Endodermal cell (in vitro differentiated cells): Measurements from ENCODE around the gene HSD3B1. TPM values are rescaled to one million over a fixed set of nuclear protein-coding genes. Genes with fewer than 3 reads are reported as not detected.

Source experiments
- DNase-seq: peaks from one replicate; pipeline ENCODE4 v3.0.0-alpha.2; 2017
- H3K27ac ChIP-seq: 2 replicates; pipeline ENCODE4 v1.5.1; 2013; ENCODE audit warnings: mild to moderate bottlenecking, low read depth, low read length, moderate library complexity
- H3K27me3 ChIP-seq: 2 replicates; pipeline ENCODE4 v1.6.1; 2013; ENCODE audit warnings: mild to moderate bottlenecking, low read length, moderate library complexity; ENCODE audit not compliant: insufficient read depth, control insufficient read depth, poor library complexity, severe bottlenecking
- H3K36me3 ChIP-seq: 2 replicates; pipeline ENCODE4 v1.7.0; 2013; ENCODE audit warnings: mild to moderate bottlenecking, low read length, moderate library complexity; ENCODE audit not compliant: control insufficient read depth, insufficient read depth
- H3K4me1 ChIP-seq: one replicate; pipeline ENCODE4 v1.7.0; 2013; ENCODE audit warnings: low read length; ENCODE audit not compliant: control insufficient read depth, insufficient read depth
- H3K4me3 ChIP-seq: 2 replicates; pipeline ENCODE4 v1.5.1; 2013; ENCODE audit warnings: mild to moderate bottlenecking, low read length, moderate library complexity
- H3K9ac ChIP-seq: 2 replicates; pipeline ENCODE4 v1.6.1; 2013; ENCODE audit warnings: mild to moderate bottlenecking, low read length, moderate library complexity; ENCODE audit not compliant: poor library complexity, severe bottlenecking; ENCODE audit errors: extremely low read depth
- H3K9me3 ChIP-seq: 2 replicates; pipeline ENCODE4 v1.6.1; 2013; ENCODE audit warnings: mild to moderate bottlenecking, low read length, moderate library complexity; ENCODE audit not compliant: control insufficient read depth
- H3K27ac Mint-ChIP-seq: 2 replicates; pipeline ENCODE4 v1.8.0; 2020; ENCODE audit warnings: mixed read lengths
- H3K27me3 Mint-ChIP-seq: 2 replicates; pipeline ENCODE4 v1.8.0; 2021; ENCODE audit warnings: mild to moderate bottlenecking, mixed read lengths; ENCODE audit not compliant: insufficient read depth
- H3K36me3 Mint-ChIP-seq: 2 replicates; pipeline ENCODE4 v1.8.0; 2020; ENCODE audit warnings: low read depth, mixed read lengths
- H3K4me1 Mint-ChIP-seq: 2 replicates; pipeline ENCODE4 v1.8.0; 2020; ENCODE audit warnings: mixed read lengths
- H3K4me3 Mint-ChIP-seq: 2 replicates; pipeline ENCODE4 v1.8.0; 2020; ENCODE audit warnings: mild to moderate bottlenecking, moderate library complexity, mixed read lengths
- H3K9me3 Mint-ChIP-seq: 2 replicates; pipeline ENCODE4 v1.8.0; 2020; ENCODE audit warnings: mild to moderate bottlenecking, mixed read lengths
- WGBS, 2 experiments: methylation state at CpG; one replicate each; pipeline versions ENCODE4 v1.1.5 to v1.1.7; 2013; ENCODE audit warnings: missing lambda C conversion rate in 2 of 2, mixed read lengths in 1 of 2; ENCODE audit not compliant: insufficient coverage in 1 of 2, insufficient read length in 1 of 2; 5-methylcytosine and 5-hydroxymethylcytosine counted together
- total RNA-seq, 2 donors: library from RNA; stranded (reverse); fragmentation: NEBNext Ultra II Directional in 1 of 2; extraction: Animal tissue kit (Norgen Biotek cat#: 25700) in 1 of 2; gene quantifications; 2 replicates in 1 of 2; 3 replicates in 1 of 2; pipeline ENCODE4 v1.2.1, GENCODE V29; 2021
- TF ChIP-seq, protein P1 (sequence below): fragments of 200-600 bp; sonication (generic); conservative IDR thresholded peaks from 2 replicates; pipeline ENCODE4 v1.5.0; 2021; ENCODE audit warnings: antibody characterized with exemption, mild to moderate bottlenecking

HSD3B1 gene
- total RNA-seq, 2 donors from 2014 or later, result not detected

DNA sequence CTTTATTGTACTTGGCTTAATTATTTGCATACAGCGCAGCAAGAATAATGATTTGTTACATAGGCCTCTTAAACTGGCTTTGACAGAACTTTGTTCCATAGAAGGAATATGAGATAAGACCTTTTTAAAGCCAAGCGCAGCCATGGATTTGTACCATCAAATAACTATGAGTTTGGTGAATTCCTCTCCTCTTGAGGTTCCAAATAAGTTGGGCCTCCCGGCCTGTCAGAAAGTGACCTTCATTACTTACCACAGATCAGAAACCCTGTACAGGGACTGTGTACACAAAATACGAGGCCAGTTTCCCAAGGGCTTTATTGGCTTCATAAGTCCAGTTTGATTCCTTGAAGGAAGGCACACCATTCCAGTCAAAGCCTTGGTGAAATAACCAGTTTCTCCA lies 21.8 kb upstream of the HSD3B1 start:
- no peaks in the 10 kb centered on the region for H3K9me3 ChIP-seq
- no peaks in the 10 kb centered on the region for H3K36me3 ChIP-seq
- Mint-ChIP-seq H3K4me1 (peaks cover 10% of the 10 kb centered on the region), H3K9me3 (no peaks in the 10 kb centered on the region), H3K27me3 (peaks cover 3% of the 10 kb centered on the region), H3K4me3 (no peak overlapping the region), H3K36me3 (no peaks in the 10 kb centered on the region), H3K27ac (no peak overlapping the region)
- TF ChIP-seq, protein P1, sequence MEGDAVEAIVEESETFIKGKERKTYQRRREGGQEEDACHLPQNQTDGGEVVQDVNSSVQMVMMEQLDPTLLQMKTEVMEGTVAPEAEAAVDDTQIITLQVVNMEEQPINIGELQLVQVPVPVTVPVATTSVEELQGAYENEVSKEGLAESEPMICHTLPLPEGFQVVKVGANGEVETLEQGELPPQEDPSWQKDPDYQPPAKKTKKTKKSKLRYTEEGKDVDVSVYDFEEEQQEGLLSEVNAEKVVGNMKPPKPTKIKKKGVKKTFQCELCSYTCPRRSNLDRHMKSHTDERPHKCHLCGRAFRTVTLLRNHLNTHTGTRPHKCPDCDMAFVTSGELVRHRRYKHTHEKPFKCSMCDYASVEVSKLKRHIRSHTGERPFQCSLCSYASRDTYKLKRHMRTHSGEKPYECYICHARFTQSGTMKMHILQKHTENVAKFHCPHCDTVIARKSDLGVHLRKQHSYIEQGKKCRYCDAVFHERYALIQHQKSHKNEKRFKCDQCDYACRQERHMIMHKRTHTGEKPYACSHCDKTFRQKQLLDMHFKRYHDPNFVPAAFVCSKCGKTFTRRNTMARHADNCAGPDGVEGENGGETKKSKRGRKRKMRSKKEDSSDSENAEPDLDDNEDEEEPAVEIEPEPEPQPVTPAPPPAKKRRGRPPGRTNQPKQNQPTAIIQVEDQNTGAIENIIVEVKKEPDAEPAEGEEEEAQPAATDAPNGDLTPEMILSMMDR, result no peak
- no peaks in the 10 kb centered on the region for H3K4me1 ChIP-seq
- no peak overlapping the region for H3K9ac ChIP-seq
- H3K27ac ChIP-seq, result no peak overlapping the region
- 97 to 98% methylated on average over 4 of the region's 4 CpGs for WGBS, 2 experiments
- no peak overlapping the region for H3K4me3 ChIP-seq
- DNase-seq, result no peak
- H3K27me3 ChIP-seq, result no peaks in the 10 kb centered on the region

DNA sequence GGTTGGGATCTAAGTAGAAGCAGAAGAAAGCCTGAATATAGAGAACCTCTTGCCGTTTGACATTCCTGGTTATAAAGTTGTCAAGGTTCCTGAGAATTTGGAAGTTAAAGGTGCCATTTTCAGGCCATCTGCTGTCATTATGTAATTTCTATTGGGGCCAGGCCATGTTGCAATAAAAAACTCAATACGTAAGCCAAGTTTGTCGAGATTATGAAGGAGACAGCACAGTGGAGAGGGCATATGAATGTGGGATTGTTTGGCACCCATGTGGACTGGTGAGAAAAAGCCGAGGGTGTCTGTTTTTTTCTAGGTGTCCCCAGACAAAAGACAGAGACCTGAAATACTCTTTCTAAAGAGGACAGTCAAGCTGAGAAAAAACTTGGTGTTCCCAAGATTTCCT lies 18.8 kb upstream of the HSD3B1 start:
- H3K27ac ChIP-seq, result no peak overlapping the region
- no peak for DNase-seq
- Mint-ChIP-seq H3K36me3 (no peaks in the 10 kb centered on the region), H3K27ac (no peak overlapping the region), H3K4me3 (no peak overlapping the region), H3K27me3 (no peaks in the 10 kb centered on the region), H3K4me1 (peaks cover 7% of the 10 kb centered on the region), H3K9me3 (no peaks in the 10 kb centered on the region)
- H3K9ac ChIP-seq, result no peak overlapping the region
- H3K9me3 ChIP-seq, result no peaks in the 10 kb centered on the region
- TF ChIP-seq, protein P1, result no peak
- H3K27me3 ChIP-seq, result no peaks in the 10 kb centered on the region
- H3K36me3 ChIP-seq, result no peaks in the 10 kb centered on the region
- 90 to 94% methylated on average over 4 of the region's 4 CpGs for WGBS, 2 experiments
- H3K4me1 ChIP-seq, result no peaks in the 10 kb centered on the region
- no peak overlapping the region for H3K4me3 ChIP-seq

DNA sequence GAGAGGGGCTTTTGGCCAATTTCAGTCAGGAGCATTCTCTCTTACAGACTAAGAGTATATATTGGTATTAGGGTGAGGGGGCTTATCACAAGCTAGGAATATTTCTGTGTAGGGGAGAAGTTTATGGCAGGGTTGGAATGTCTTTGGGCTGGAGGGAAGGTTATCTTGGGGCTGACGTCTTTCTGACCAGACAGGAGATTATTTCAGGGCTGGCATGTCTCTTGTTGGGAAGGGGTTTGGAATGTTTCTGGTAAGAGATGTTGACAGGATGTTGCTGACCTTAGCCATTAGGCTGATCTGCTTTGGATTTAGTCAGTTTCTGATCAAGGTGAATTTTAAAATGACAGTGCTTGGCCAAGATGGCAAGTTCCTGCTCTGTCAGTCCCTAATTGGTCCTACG lies 17.8 kb upstream of the HSD3B1 start:
- H3K9me3 ChIP-seq, result no peaks in the 10 kb centered on the region
- Mint-ChIP-seq H3K27me3 (no peaks in the 10 kb centered on the region), H3K36me3 (no peaks in the 10 kb centered on the region), H3K9me3 (no peaks in the 10 kb centered on the region), H3K27ac (no peak overlapping the region), H3K4me1 (peaks cover under 1% of the 10 kb centered on the region), H3K4me3 (no peak overlapping the region)
- H3K27me3 ChIP-seq, result no peaks in the 10 kb centered on the region
- 87 to 96% methylated on average over 2 of the region's 2 CpGs for WGBS, 2 experiments
- TF ChIP-seq, protein P1, result no peak
- no peak overlapping the region for H3K9ac ChIP-seq
- DNase-seq, result no peak
- H3K4me1 ChIP-seq, result no peaks in the 10 kb centered on the region
- H3K4me3 ChIP-seq, result no peak overlapping the region
- H3K36me3 ChIP-seq, result no peaks in the 10 kb centered on the region
- H3K27ac ChIP-seq, result no peak overlapping the region
